ENCODE measurements around the gene UGGT1.

DNA sequence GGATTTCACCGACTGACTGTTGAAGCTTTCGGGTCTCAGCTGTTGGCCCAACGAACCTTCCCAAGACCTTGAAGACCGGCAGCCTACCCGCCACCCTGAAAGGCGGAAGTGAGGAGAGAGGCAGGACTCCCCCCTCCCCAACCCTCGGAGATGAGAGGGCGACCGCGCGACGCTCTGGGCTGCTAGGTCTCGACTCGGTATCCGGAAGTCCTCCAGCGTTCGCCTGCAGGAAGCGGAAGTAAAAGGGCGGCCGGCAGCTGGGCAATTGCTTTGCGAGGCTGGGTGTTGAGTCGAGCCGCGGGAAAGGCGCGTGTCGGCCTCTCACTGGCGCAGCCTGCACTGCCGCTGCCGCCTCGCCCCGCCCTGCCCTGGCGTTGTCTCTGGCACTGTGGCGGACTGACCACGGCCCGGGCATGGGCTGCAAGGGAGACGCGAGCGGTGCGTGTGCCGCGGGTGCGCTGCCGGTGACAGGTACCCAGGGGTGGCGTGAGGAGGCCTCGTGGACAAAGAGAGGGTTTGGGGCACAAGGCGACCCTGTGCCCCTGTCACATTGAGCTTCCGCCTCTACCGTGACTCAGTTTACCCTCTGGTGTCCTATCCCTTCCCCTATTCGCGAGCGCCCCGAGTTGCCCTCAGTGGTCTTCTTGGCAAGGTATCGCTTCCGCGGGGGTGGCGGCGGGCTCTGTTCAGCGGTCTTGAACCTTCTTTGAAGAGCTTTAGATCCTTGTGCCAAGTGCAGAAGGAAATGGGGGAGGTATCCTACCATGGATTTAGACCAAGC, at the start of gene UGGT1:
- TF ChIP-seq POLR2A (IDR thresholded peaks at IDR 0.05; ENCODE audit: low read depth, low read length) (peak; percentile 98), TAF1 (IDR thresholded peaks at IDR 0.05; ENCODE audit: borderline replicate concordance, low read depth, low read length) (peak; percentile 88)

Measured in GM12892 (cell line).